ENCODE data around the gene ATXN7L3B.

- TF ChIP-seq, protein P1, sequence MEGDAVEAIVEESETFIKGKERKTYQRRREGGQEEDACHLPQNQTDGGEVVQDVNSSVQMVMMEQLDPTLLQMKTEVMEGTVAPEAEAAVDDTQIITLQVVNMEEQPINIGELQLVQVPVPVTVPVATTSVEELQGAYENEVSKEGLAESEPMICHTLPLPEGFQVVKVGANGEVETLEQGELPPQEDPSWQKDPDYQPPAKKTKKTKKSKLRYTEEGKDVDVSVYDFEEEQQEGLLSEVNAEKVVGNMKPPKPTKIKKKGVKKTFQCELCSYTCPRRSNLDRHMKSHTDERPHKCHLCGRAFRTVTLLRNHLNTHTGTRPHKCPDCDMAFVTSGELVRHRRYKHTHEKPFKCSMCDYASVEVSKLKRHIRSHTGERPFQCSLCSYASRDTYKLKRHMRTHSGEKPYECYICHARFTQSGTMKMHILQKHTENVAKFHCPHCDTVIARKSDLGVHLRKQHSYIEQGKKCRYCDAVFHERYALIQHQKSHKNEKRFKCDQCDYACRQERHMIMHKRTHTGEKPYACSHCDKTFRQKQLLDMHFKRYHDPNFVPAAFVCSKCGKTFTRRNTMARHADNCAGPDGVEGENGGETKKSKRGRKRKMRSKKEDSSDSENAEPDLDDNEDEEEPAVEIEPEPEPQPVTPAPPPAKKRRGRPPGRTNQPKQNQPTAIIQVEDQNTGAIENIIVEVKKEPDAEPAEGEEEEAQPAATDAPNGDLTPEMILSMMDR (IDR thresholded peaks at IDR 0.05), result no peak
- TF ChIP-seq ZSCAN20 (CRISPR knock-in tag; IDR thresholded peaks at IDR 0.05), result no peak
- no peak for TF ChIP-seq HDAC2 (IDR thresholded peaks at IDR 0.05)
- TF ChIP-seq HEYL (CRISPR knock-in tag; IDR thresholded peaks at IDR 0.05), result no peak
- no peak for TF ChIP-seq ZC3H11A (IDR thresholded peaks at IDR 0.05)
- no peak for TF ChIP-seq POLR2AphosphoS2 (conservative IDR thresholded peaks at IDR 0.05; ENCODE audit: low read length)
- no peak for TF ChIP-seq EP300 (IDR thresholded peaks at IDR 0.05)
- no peak for TF ChIP-seq E2F6 (IDR thresholded peaks at IDR 0.05; ENCODE audit: borderline replicate concordance, low read depth)
- TF ChIP-seq KDM5A (IDR thresholded peaks at IDR 0.05), result no peak
- TF ChIP-seq RAD21 (conservative IDR thresholded peaks at IDR 0.05 in 1 of 2, IDR thresholded peaks at IDR 0.05 in 1 of 2), result no peak
- TF ChIP-seq, protein P2, sequence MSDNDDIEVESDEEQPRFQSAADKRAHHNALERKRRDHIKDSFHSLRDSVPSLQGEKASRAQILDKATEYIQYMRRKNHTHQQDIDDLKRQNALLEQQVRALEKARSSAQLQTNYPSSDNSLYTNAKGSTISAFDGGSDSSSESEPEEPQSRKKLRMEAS (IDR thresholded peaks at IDR 0.05), result no peak
These were observed 7.0 kb upstream of the ATXN7L3B start for GRCh38 chr12:74530676-74531075.

All from A549 (cell line).